Measurements from ENCODE around the gene OSBP2.

OSBP2 gene

GRCh38 chr22:30687358-30687757, 7.3 kb upstream of the OSBP2 start:
- Histone ChIP-seq H3K79me2 (ENCODE audit: control insufficient read depth, low read length) (no peaks in the 10 kb centered on the region), H3K27me3 (ENCODE audit: control insufficient read depth, low read length) (no peaks in the 10 kb centered on the region), H3K4me1 (ENCODE audit: control insufficient read depth, low read length) (no peaks in the 10 kb centered on the region), H3F3A (ENCODE audit: control insufficient read depth, insufficient read depth) (no peaks in the 10 kb centered on the region), H3K36me3 (ENCODE audit: control insufficient read depth, low read length) (no peaks in the 10 kb centered on the region), H4K20me1 (ENCODE audit: control insufficient read depth, insufficient read depth, low read depth, low read length) (no peaks in the 10 kb centered on the region), H3K9me3 (ENCODE audit: control insufficient read depth, insufficient read depth, low read length) (no peaks in the 10 kb centered on the region), H3K4me3 (ENCODE audit: low read length) (no peak overlapping the region), H3K4me2 (ENCODE audit: low read length) (no peak overlapping the region), H3K27ac (ENCODE audit: low read depth, low read length) (no peak overlapping the region), H3K9me2 (replicated peaks; ENCODE audit: control insufficient read depth, low read length) (no peaks in the 10 kb centered on the region)
- TF ChIP-seq EZH2phosphoT487 (IDR thresholded peaks at IDR 0.05; ENCODE audit: borderline replicate concordance, low read length) (no peak), CTCF (IDR thresholded peaks at IDR 0.05; ENCODE audit: low read depth, low read length, poor library complexity, severe bottlenecking) (no peak)

- H3F3A ChIP-seq (ENCODE audit: control insufficient read depth, insufficient read depth) = no peaks in the 10 kb centered on the region
- no peaks in the 10 kb centered on the region for H3K9me3 ChIP-seq (ENCODE audit: control insufficient read depth, insufficient read depth, low read length)
- no peak overlapping the region for H3K27ac ChIP-seq (ENCODE audit: low read depth, low read length)
- no peaks in the 10 kb centered on the region for H3K4me1 ChIP-seq (ENCODE audit: control insufficient read depth, low read length)
- H3K9me2 ChIP-seq (replicated peaks; ENCODE audit: control insufficient read depth, low read length) = no peaks in the 10 kb centered on the region
- TF ChIP-seq CTCF (IDR thresholded peaks at IDR 0.05; ENCODE audit: low read depth, low read length, poor library complexity, severe bottlenecking) = no peak
- TF ChIP-seq EZH2phosphoT487 (IDR thresholded peaks at IDR 0.05; ENCODE audit: borderline replicate concordance, low read length) = no peak
- H3K4me3 ChIP-seq (ENCODE audit: low read length) = no peak overlapping the region
- H3K36me3 ChIP-seq (ENCODE audit: control insufficient read depth, low read length) = no peaks in the 10 kb centered on the region
- no peaks in the 10 kb centered on the region for H4K20me1 ChIP-seq (ENCODE audit: control insufficient read depth, insufficient read depth, low read depth, low read length)
- peaks cover 10% of the 10 kb centered on the region; the same call in 1 of the 2 replicates for H3K27me3 ChIP-seq (ENCODE audit: control insufficient read depth, low read length)
- no peaks in the 10 kb centered on the region for H3K79me2 ChIP-seq (ENCODE audit: control insufficient read depth, low read length)
- no peak overlapping the region for H3K4me2 ChIP-seq (ENCODE audit: low read length)
These were observed 5.1 kb upstream of the OSBP2 start for GRCh38 chr22:30689622-30690021.

GRCh38 chr22:30691204-30691603, 3.5 kb upstream of the OSBP2 start:
- no peak for TF ChIP-seq EZH2phosphoT487 (IDR thresholded peaks at IDR 0.05; ENCODE audit: borderline replicate concordance, low read length)
- no peak for TF ChIP-seq CTCF (IDR thresholded peaks at IDR 0.05; ENCODE audit: low read depth, low read length, poor library complexity, severe bottlenecking)
- Histone ChIP-seq H3K4me1 (ENCODE audit: control insufficient read depth, low read length) (no peaks in the 10 kb centered on the region), H3K4me2 (ENCODE audit: low read length) (no peak overlapping the region), H3F3A (ENCODE audit: control insufficient read depth, insufficient read depth) (no peaks in the 10 kb centered on the region), H3K9me3 (ENCODE audit: control insufficient read depth, insufficient read depth, low read length) (no peaks in the 10 kb centered on the region), H3K4me3 (ENCODE audit: low read length) (no peak overlapping the region), H4K20me1 (ENCODE audit: control insufficient read depth, insufficient read depth, low read depth, low read length) (no peaks in the 10 kb centered on the region), H3K36me3 (ENCODE audit: control insufficient read depth, low read length) (no peaks in the 10 kb centered on the region), H3K27me3 (ENCODE audit: control insufficient read depth, low read length) (peaks cover 25% of the 10 kb centered on the region), H3K9me2 (replicated peaks; ENCODE audit: control insufficient read depth, low read length) (no peaks in the 10 kb centered on the region), H3K27ac (ENCODE audit: low read depth, low read length) (no peak overlapping the region), H3K79me2 (ENCODE audit: control insufficient read depth, low read length) (no peaks in the 10 kb centered on the region)
